ENCODE data around the gene SERPINA4. TPM values are rescaled to one million over a fixed set of nuclear protein-coding genes. Genes with fewer than 3 reads are reported as not detected.

SERPINA4 gene
- total and polyA plus RNA-seq, 2 of the 8 experiments (the other 6 are each of a cell fraction or from before 2014, with no cell fraction given) = not detected

DNA sequence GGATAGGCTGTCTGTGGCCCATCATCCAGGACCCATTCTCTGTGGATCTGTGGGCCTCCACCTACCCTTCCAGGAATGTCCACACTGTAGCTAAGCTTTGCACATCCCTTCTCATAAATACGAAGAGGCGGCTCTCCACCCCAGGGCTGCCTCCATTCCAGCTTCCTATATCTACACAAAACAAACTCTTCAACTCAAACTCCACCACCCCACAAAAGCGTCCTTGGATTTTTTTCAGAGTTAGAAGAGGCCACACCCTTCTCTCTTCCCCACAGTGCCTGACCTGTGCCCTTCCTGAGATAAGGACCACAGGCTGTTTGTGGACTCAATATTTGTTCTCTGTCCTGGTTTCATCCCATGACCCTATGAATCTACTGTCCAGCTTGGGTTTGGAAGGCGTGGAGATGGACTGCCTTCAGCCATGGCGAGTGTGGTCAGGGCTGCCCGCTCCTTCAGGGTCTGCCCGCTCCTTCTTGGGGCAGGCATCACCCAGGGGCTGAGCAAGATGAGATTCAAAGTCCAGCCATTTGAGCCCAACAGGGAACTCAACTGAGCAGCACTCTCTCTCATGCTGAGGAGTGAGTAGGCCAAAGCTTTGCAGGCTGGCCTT lies 39.0 kb upstream of the SERPINA4 start:
- Histone ChIP-seq H2BK12ac (ENCODE audit: low read depth, low read length) (no peak overlapping the region), H4K91ac (replicated peaks; ENCODE audit: insufficient read length, low read length) (no peak overlapping the region), H2BK15ac (ENCODE audit: low read length) (no peak overlapping the region), H3K9me3 (ENCODE audit: insufficient read depth in 2 of 2, low read depth in 1 of 2, low read length in 1 of 2) (peaks cover 0 to 3% of the 10 kb centered on the region in 2 experiments; a peak in 1 of 4 replicates), H3K79me2 (ENCODE audit: control insufficient read depth in 1 of 2, insufficient read depth in 2 of 2, low read length in 2 of 2) (no peaks in the 10 kb centered on the region), H3K23me2 (ENCODE audit: low read depth, low read length) (peaks cover 14% of the 10 kb centered on the region; the same call in 1 of the 2 replicates), H4K8ac (ENCODE audit: extremely low read depth, insufficient read depth, low read length) (no peak overlapping the region), H3K4ac (replicated peaks; ENCODE audit: insufficient read length, low read depth, low read length) (no peak overlapping the region), H3K4me1 (replicated peaks in 1 of 4; ENCODE audit: control insufficient read depth in 3 of 4, insufficient read depth in 4 of 4, low read length in 3 of 4) (peaks cover 0 to 8% (median 0%) of the 10 kb centered on the region in 4 experiments; a peak in 2 of 7 replicates), H3K79me1 (ENCODE audit: low read depth, low read length) (no peaks in the 10 kb centered on the region), H3K4me2 (ENCODE audit: insufficient read depth in 1 of 2, low read depth in 2 of 2, low read length in 2 of 2) (no peak overlapping the region), H2BK5ac (ENCODE audit: low read depth, low read length) (no peak overlapping the region), H3K36me3 (ENCODE audit: control insufficient read depth in 2 of 4, insufficient read depth in 4 of 4, low read length in 3 of 4) (no peaks in the 10 kb centered on the region), H2BK120ac (replicated peaks; ENCODE audit: low read depth, low read length) (no peak overlapping the region), H3K56ac (replicated peaks; ENCODE audit: insufficient read length, low read depth, low read length) (no peak overlapping the region), H4K20me1 (replicated peaks in 1 of 2; ENCODE audit: control insufficient read depth in 1 of 2, insufficient read depth in 2 of 2, low read length in 2 of 2) (peaks cover 0 to 5% of the 10 kb centered on the region in 2 experiments), H3K18ac (ENCODE audit: extremely low read depth, low read length) (no peak overlapping the region), H3K14ac (ENCODE audit: insufficient read length) (no peak overlapping the region), H3K27ac (ENCODE audit: low read depth, low read length) (no peak overlapping the region), H3K9ac (replicated peaks in 1 of 4; ENCODE audit: extremely low read depth in 1 of 4, low read depth in 3 of 4, low read length in 3 of 4) (no peak overlapping the region), H3K4me3 (ENCODE audit: extremely low read depth in 1 of 4, insufficient read depth in 2 of 4, low read depth in 3 of 4, low read length in 4 of 4) (no peak overlapping the region), H3K27me3 (replicated peaks in 1 of 4; ENCODE audit: control insufficient read depth in 3 of 4, extremely low read depth in 1 of 4, insufficient read depth in 3 of 4, low read length in 3 of 4) (no peaks in the 10 kb centered on the region), H4K5ac (ENCODE audit: insufficient read length, low read depth, low read length) (no peak overlapping the region), H2BK20ac (ENCODE audit: low read length) (no peak overlapping the region), H3K23ac (ENCODE audit: insufficient read length) (no peak overlapping the region), H2AK5ac (ENCODE audit: low read depth, low read length) (no peak overlapping the region), H2AFZ (ENCODE audit: low read length) (no peak overlapping the region)
- ChIA-PET POLR2A (ENCODE audit: partially characterized antibody) (no interaction called here), CTCF (ENCODE audit: partially characterized antibody) (interaction anchor here (0.9 to 1.8 kb wide), 7 partner anchors 10 to 99 kb away, joined by 3 to 10 read pairs (median 5); no protein-coding TSS in a partner anchor)
- no peak for TF ChIP-seq ZNF274 (IDR thresholded peaks at IDR 0.05; ENCODE audit: borderline replicate concordance, extremely low read depth, low read length)
- TF ChIP-seq SP4 (IDR thresholded peaks at IDR 0.05; ENCODE audit: low read length) = no peak
- TF ChIP-seq NRF1 (IDR thresholded peaks at IDR 0.05; ENCODE audit: low read depth, low read length) = no peak
- no peak for TF ChIP-seq GTF2F1 (IDR thresholded peaks at IDR 0.05; ENCODE audit: borderline replicate concordance, low read depth, low read length)
- FAIRE-seq (no peak), DNase-seq (ENCODE audit: low read depth in 1 of 2, low spot score in 2 of 2) (no peak)
- 88% methylated on average over 7 of the region's 7 CpGs; no CpG with 5 or more reads in 1 of the 2 experiments for WGBS, 2 experiments (ENCODE audit: extremely low coverage in 1 of 2, insufficient coverage in 1 of 2, insufficient read length in 1 of 2, insufficient replicate concordance in 2 of 2, low coverage in 1 of 2, low lambda C conversion rate in 2 of 2, missing lambda C conversion rate in 1 of 2)

Data from H1 (cell line).